Tibial artery (tissue), 4 donors: Measurements from ENCODE around the gene CPLX4.

Source experiments
- DNase-seq, 2 donors: peaks; one replicate each; pipeline ENCODE4 v3.0.0-alpha.2; 2019
- H3K27ac ChIP-seq, 2 donors: fragments of 200-600 bp; sonication (generic) in 1 of 2; 1 replicate in 1 of 2; 2 replicates in 1 of 2; pipeline ENCODE4 v1.5.1; 2018 to 2019; ENCODE audit warnings: mild to moderate bottlenecking in 1 of 2
- H3K27me3 ChIP-seq, 2 donors: fragments of 200-600 bp; sonication (generic) in 1 of 2; one replicate each; pipeline versions ENCODE4 v1.5.1 to v1.6.0; 2016 to 2019
- H3K36me3 ChIP-seq, 3 donors: fragments of 200-600 bp; sonication (generic) in 2 of 3; one replicate each; pipeline ENCODE4 v1.5.1; 2016 to 2019; ENCODE audit warnings: mild to moderate bottlenecking in 2 of 3
- H3K4me1 ChIP-seq, 4 donors: fragments of 200-600 bp; sonication (generic) in 2 of 4; 1 replicate in 3 of 4; 2 replicates in 1 of 4; pipeline ENCODE4 v1.5.1; 2016 to 2019
- H3K4me3 ChIP-seq, 2 donors: fragments of 200-600 bp; sonication (generic) in 1 of 2; 1 replicate in 1 of 2; 2 replicates in 1 of 2; pipeline ENCODE4 v1.5.1; 2018 to 2019; ENCODE audit warnings: mild to moderate bottlenecking in 2 of 2
- H3K9me3 ChIP-seq, 3 donors: fragments of 200-600 bp; sonication (generic) in 1 of 3; one replicate each; pipeline ENCODE4 v1.5.1; 2016 to 2019
- intact Hi-C: fragments of 100-400 bp; cut with DNase I; formaldehyde crosslinking; loops from one replicate; pipeline ENCODE4 v1.15.0; 2023; ENCODE audit warnings: low total_unique reads
- TF ChIP-seq, protein P1 (sequence below), 2 experiments: fragments of 200-600 bp in 1 of 2; fragments of 450-650 bp in 1 of 2; IDR thresholded peaks; one replicate each; pipeline ENCODE4 v1.5.1; 2017 to 2019; ENCODE audit warnings: antibody characterized with exemption in 2 of 2, mild to moderate bottlenecking in 1 of 2, moderate library complexity in 1 of 2

Gene CPLX4

GRCh38 chr18:59279722-59280121 lies 38.7 kb downstream of the CPLX4 start:
- Histone ChIP-seq H3K27ac (no peak overlapping the region), H3K9me3 (no peaks in the 10 kb centered on the region), H3K27me3 (peaks cover 0 to 46% of the 10 kb centered on the region in 2 donors), H3K4me1 (no peaks in the 10 kb centered on the region), H3K4me3 (no peak overlapping the region), H3K36me3 (no peaks in the 10 kb centered on the region)
- intact Hi-C loops, result no loop called here
- TF ChIP-seq, protein P1, sequence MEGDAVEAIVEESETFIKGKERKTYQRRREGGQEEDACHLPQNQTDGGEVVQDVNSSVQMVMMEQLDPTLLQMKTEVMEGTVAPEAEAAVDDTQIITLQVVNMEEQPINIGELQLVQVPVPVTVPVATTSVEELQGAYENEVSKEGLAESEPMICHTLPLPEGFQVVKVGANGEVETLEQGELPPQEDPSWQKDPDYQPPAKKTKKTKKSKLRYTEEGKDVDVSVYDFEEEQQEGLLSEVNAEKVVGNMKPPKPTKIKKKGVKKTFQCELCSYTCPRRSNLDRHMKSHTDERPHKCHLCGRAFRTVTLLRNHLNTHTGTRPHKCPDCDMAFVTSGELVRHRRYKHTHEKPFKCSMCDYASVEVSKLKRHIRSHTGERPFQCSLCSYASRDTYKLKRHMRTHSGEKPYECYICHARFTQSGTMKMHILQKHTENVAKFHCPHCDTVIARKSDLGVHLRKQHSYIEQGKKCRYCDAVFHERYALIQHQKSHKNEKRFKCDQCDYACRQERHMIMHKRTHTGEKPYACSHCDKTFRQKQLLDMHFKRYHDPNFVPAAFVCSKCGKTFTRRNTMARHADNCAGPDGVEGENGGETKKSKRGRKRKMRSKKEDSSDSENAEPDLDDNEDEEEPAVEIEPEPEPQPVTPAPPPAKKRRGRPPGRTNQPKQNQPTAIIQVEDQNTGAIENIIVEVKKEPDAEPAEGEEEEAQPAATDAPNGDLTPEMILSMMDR (IDR thresholded peaks at IDR 0.05), result no peak
- no peak for DNase-seq

DNA sequence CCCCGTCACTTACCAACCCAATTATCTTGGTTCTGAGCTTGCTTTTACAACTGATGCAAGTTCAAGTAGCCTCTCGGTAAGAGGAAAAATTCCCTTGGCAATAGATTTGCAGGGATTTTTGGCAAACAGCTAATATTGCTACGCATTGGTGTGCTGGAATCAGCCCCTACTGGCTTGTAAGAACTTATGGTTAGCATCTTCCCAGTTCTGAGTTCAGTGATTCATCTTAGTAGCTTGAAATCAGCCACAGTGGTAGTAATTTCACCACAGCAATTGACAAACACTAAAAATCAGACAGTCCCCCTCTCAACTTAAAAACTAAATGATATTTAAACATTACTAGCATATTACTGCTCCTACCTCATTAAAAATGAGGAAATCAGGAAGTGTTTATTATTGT lies 39.3 kb downstream of the CPLX4 start:
- no peak overlapping the region for H3K4me3 ChIP-seq
- TF ChIP-seq, protein P1 (IDR thresholded peaks at IDR 0.05), result no peak
- H3K36me3 ChIP-seq, result no peaks in the 10 kb centered on the region
- H3K27me3 ChIP-seq, result peaks cover 0 to 51% of the 10 kb centered on the region in 2 donors
- DNase-seq, result no peak
- peaks cover 0 to under 1% (median under 1%) of the 10 kb centered on the region in 4 donors for H3K4me1 ChIP-seq
- no peak overlapping the region for H3K27ac ChIP-seq
- intact Hi-C loops, result no loop called here
- no peaks in the 10 kb centered on the region for H3K9me3 ChIP-seq

GRCh38 chr18:59278793-59279192 lies 39.7 kb downstream of the CPLX4 start:
- Histone ChIP-seq H3K36me3 (no peaks in the 10 kb centered on the region), H3K9me3 (no peaks in the 10 kb centered on the region), H3K4me1 (peaks cover 0 to 5% (median 3%) of the 10 kb centered on the region in 4 donors), H3K27ac (no peak overlapping the region), H3K4me3 (no peak overlapping the region), H3K27me3 (peaks cover 0 to 55% of the 10 kb centered on the region in 2 donors)
- no peak for DNase-seq
- TF ChIP-seq, protein P1 (IDR thresholded peaks at IDR 0.05), result no peak
- intact Hi-C loops, result no loop called here

DNA sequence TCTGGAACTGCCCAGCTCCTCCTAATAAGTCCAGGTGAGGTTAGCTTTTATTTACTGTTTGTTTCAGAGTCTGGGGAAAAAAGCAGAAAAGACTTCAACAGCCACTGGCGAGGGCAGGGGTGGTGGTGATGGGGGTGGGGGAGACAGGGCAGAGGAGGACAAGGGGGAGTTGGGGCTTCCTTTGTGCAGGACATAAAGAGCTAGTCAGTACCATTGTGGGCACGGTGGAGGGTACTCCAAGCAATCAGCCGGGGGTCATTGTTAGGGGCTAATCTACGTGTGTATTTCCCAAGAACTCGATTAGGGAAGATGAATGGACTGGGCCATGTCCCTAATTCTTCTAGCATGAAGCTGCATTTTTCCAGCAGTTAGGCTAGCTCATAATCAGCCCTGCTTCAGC lies 42.4 kb downstream of the CPLX4 start:
- Histone ChIP-seq H3K4me1 (peaks cover 0 to 26% (median 18%) of the 10 kb centered on the region in 4 donors), H3K27me3 (peaks cover 4 to 79% of the 10 kb centered on the region in 2 donors), H3K27ac (no peak overlapping the region), H3K36me3 (no peaks in the 10 kb centered on the region), H3K9me3 (no peaks in the 10 kb centered on the region), H3K4me3 (no peak overlapping the region)
- DNase-seq, result no peak
- TF ChIP-seq, protein P1 (IDR thresholded peaks at IDR 0.05), result no peak
- intact Hi-C loops, result no loop called here

- H3K27ac ChIP-seq, result no peak overlapping the region
- no peaks in the 10 kb centered on the region for H3K9me3 ChIP-seq
- peaks cover 0 to 26% (median 18%) of the 10 kb centered on the region in 4 donors for H3K4me1 ChIP-seq
- intact Hi-C loops, result no loop called here
- H3K27me3 ChIP-seq, result peaks cover 4 to 83% of the 10 kb centered on the region in 2 donors
- H3K36me3 ChIP-seq, result no peaks in the 10 kb centered on the region
- no peak for DNase-seq
- H3K4me3 ChIP-seq, result no peak overlapping the region
- TF ChIP-seq, protein P1 (IDR thresholded peaks at IDR 0.05), result no peak
These were observed 43.0 kb downstream of the CPLX4 start for GRCh38 chr18:59275406-59275949.

- H3K4me3 ChIP-seq, result no peak overlapping the region
- TF ChIP-seq, protein P1 (IDR thresholded peaks at IDR 0.05), result no peak
These were observed 43.9 kb downstream of the CPLX4 start for GRCh38 chr18:59274533-59274928.

More at GRCh38 chr18:59274533-59274928, 43.9 kb downstream of the CPLX4 start:
- Histone ChIP-seq H3K27ac (no peak overlapping the region), H3K36me3 (no peaks in the 10 kb centered on the region), H3K4me1 (peaks cover 0 to 26% (median 18%) of the 10 kb centered on the region in 4 donors), H3K9me3 (no peaks in the 10 kb centered on the region), H3K27me3 (peaks cover 4 to 87% of the 10 kb centered on the region in 2 donors)
- DNase-seq, result no peak
- intact Hi-C loops, result no loop called here
